Gastrocnemius medialis (tissue), 4 donors: Measurements from ENCODE around the gene TMEM150C. TPM values are rescaled to one million over a fixed set of nuclear protein-coding genes. Genes with fewer than 3 reads are reported as not detected.

Experiments
- ATAC-seq, 2 donors: fragments of 150-250 bp; one replicate each; pipeline ENCODE4 v1.9.1; 2016
- DNase-seq, 2 donors: peaks; one replicate each; pipeline ENCODE4 v3.0.0-alpha.2; 2019
- H3K27ac ChIP-seq, 4 donors: fragments of 200-600 bp; sonication (generic); 1 replicate in 1 of 4; 2 replicates in 3 of 4; pipeline ENCODE4 v1.5.1; 2016 to 2018; ENCODE audit warnings: mild to moderate bottlenecking in 2 of 4, moderate library complexity in 1 of 4
- H3K27me3 ChIP-seq, 3 donors: fragments of 200-600 bp; sonication (generic) in 2 of 3; 1 replicate in 1 of 3; 2 replicates in 2 of 3; pipeline versions ENCODE4 v1.5.1 to v1.6.0; 2016 to 2019; ENCODE audit warnings: mild to moderate bottlenecking in 1 of 3, moderate library complexity in 1 of 3
- H3K36me3 ChIP-seq, 2 donors: fragments of 200-600 bp; sonication (generic) in 1 of 2; one replicate each; pipeline ENCODE4 v1.5.1; 2017 to 2018
- H3K4me1 ChIP-seq, 2 donors: fragments of 200-600 bp; sonication (generic) in 1 of 2; one replicate each; pipeline ENCODE4 v1.5.1; 2016 to 2017; ENCODE audit warnings: mild to moderate bottlenecking in 2 of 2
- H3K4me3 ChIP-seq, 4 donors: fragments of 200-600 bp; sonication (generic) in 3 of 4; 1 replicate in 1 of 4; 2 replicates in 3 of 4; pipeline ENCODE4 v1.5.1; 2016 to 2019; ENCODE audit warnings: mild to moderate bottlenecking in 2 of 4
- H3K9me3 ChIP-seq, 3 donors: fragments of 200-600 bp; sonication (generic) in 2 of 3; 1 replicate in 1 of 3; 2 replicates in 2 of 3; pipeline ENCODE4 v1.5.1; 2016 to 2019
- POLR2A ChIP-seq, 2 donors: fragments of 450-650 bp; IDR thresholded peaks; one replicate each; pipeline ENCODE4 v1.6.1; 2017; ENCODE audit warnings: antibody characterized with exemption in 2 of 2, mild to moderate bottlenecking in 2 of 2, moderate library complexity in 2 of 2
- in situ Hi-C, 4 donors: fragments of 200-750 bp; cut with MboI; loops; one replicate each; pipeline versions ENCODE4 v1.15.0 to v1.8.0; 2017; ENCODE audit warnings: low sequenced_read_pairs in 4 of 4
- intact Hi-C: fragments of 100-400 bp; cut with DNase I; formaldehyde crosslinking; loops from one replicate; pipeline ENCODE4 v1.15.1; 2023; ENCODE audit warnings: low total_unique reads
- total RNA-seq, 4 donors: library from RNA; depleted of rRNA; stranded (reverse); fragments of >200 nt; gene quantifications; one replicate each; pipeline versions ENCODE4 v1.1.0 to v1.2.3, GENCODE V29; 2016
- TF ChIP-seq, protein P1 (sequence below), 5 experiments: fragments of 450-650 bp in 3 of 5; fragments of 200-600 bp in 2 of 5; sonication (generic) in 2 of 5; IDR thresholded peaks in 4 of 5; conservative IDR thresholded peaks in 1 of 5; 1 replicate in 4 of 5; 2 replicates in 1 of 5; pipeline ENCODE4 v1.5.1; 2016 to 2019; ENCODE audit warnings: antibody characterized with exemption in 5 of 5, mild to moderate bottlenecking in 3 of 5, moderate library complexity in 3 of 5

The TMEM150C gene
- total RNA-seq, 4 donors from 2014 or later, result 5.5 to 13.5 (median 7.8) TPM

DNA sequence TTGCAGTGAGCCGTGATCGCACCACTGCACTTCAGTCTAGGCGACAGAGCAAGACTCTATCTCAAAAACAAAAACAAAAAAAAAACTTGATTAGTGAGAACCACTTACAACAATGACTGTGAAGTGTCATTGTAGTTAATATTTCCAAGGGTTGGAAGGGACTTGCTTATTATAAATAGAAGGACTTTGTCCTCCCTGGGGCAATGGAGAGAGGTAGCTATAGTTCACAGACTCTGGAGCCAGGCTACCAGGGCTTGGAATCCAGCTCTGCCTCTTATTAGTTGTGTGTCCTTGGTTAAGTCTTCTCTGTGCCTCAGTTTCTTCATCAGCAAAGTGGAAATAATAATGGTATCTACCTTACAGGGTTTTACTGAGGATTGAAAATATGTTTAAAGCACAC lies 51.6 kb downstream of the TMEM150C start:
- in situ Hi-C loops (no loop called here), intact Hi-C loops (no loop called here)
- TF ChIP-seq, protein P1, sequence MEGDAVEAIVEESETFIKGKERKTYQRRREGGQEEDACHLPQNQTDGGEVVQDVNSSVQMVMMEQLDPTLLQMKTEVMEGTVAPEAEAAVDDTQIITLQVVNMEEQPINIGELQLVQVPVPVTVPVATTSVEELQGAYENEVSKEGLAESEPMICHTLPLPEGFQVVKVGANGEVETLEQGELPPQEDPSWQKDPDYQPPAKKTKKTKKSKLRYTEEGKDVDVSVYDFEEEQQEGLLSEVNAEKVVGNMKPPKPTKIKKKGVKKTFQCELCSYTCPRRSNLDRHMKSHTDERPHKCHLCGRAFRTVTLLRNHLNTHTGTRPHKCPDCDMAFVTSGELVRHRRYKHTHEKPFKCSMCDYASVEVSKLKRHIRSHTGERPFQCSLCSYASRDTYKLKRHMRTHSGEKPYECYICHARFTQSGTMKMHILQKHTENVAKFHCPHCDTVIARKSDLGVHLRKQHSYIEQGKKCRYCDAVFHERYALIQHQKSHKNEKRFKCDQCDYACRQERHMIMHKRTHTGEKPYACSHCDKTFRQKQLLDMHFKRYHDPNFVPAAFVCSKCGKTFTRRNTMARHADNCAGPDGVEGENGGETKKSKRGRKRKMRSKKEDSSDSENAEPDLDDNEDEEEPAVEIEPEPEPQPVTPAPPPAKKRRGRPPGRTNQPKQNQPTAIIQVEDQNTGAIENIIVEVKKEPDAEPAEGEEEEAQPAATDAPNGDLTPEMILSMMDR (IDR thresholded peaks at IDR 0.05 in 4 of 5, conservative IDR thresholded peaks at IDR 0.05 in 1 of 5), result no peak
- no peak for TF ChIP-seq POLR2A (IDR thresholded peaks at IDR 0.05)
- peaks cover 0 to 3% of the 10 kb centered on the region in 2 donors for H3K4me1 ChIP-seq
- no peak overlapping the region for H3K27ac ChIP-seq
- ATAC-seq, result no peak
- H3K4me3 ChIP-seq, result no peak overlapping the region
- H3K9me3 ChIP-seq, result no peaks in the 10 kb centered on the region
- no peaks in the 10 kb centered on the region for H3K27me3 ChIP-seq
- no peak for DNase-seq
- H3K36me3 ChIP-seq, result no peaks in the 10 kb centered on the region

DNA sequence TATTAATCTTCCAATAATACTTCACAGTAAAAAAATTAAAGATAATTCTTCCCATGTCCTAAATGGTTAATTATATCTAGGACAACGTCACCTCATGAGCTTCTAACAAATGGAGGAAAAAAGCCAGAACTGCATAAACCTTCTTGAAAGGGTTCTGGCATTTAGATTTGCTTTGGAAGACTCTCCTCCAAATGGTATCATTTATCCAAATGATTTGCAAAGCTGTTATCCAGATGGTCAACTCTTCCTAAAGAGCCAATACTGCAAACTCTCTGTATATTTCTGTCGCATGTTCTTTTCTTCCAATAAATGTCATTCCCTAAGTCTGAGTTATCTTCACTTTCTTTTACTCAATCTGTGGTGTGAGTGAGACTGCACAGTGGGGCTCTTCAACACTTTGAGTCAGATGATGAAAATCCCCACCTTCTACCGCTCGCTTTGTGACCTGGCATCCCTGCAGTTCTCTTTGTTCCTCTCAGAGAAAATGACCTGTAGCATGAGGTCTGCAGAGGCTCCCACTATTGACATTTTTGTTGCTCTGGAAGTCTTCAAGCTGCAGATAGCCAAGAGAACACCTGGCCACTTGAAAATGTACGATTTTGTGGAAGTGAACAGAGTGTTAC lies 52.9 kb downstream of the TMEM150C start:
- H3K36me3 ChIP-seq, result no peaks in the 10 kb centered on the region
- H3K27ac ChIP-seq, result no peak overlapping the region
- no peak for TF ChIP-seq POLR2A (IDR thresholded peaks at IDR 0.05)
- TF ChIP-seq, protein P1 (IDR thresholded peaks at IDR 0.05 in 4 of 5, conservative IDR thresholded peaks at IDR 0.05 in 1 of 5), result no peak
- no peak for ATAC-seq
- in situ Hi-C loops, result no loop called here
- H3K4me1 ChIP-seq, result no peaks in the 10 kb centered on the region
- H3K27me3 ChIP-seq, result no peaks in the 10 kb centered on the region
- DNase-seq, result no peak
- H3K9me3 ChIP-seq, result no peaks in the 10 kb centered on the region
- H3K4me3 ChIP-seq, result no peak overlapping the region
- intact Hi-C loops, result no loop called here

DNA sequence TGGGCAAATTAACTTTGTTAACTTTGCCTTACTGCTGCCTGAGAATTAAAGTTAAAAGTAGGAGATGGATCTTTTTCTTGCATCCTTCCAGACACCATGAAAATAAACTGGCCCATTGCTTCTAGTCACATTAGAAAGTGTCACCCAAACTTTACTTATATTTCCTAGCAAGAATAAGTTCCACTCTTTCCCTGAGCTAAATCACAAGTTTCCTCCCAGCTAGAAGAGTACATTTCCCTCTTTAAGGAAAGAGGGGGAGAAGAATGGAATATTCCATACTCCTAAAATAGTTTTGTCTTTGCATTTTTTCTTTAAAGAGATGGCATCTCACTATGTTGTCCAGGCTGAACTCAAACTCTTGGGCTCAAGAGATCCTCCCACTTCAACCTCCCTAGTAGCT lies 53.8 kb downstream of the TMEM150C start:
- H3K27ac ChIP-seq, result no peak overlapping the region
- H3K9me3 ChIP-seq, result no peaks in the 10 kb centered on the region
- DNase-seq (no peak), ATAC-seq (no peak)
- in situ Hi-C loops, result no loop called here
- no peaks in the 10 kb centered on the region for H3K36me3 ChIP-seq
- no peaks in the 10 kb centered on the region for H3K27me3 ChIP-seq
- no peaks in the 10 kb centered on the region for H3K4me1 ChIP-seq
- no peak overlapping the region for H3K4me3 ChIP-seq
- TF ChIP-seq, protein P1 (IDR thresholded peaks at IDR 0.05 in 4 of 5, conservative IDR thresholded peaks at IDR 0.05 in 1 of 5), result no peak
- TF ChIP-seq POLR2A (IDR thresholded peaks at IDR 0.05), result no peak
- intact Hi-C loops, result no loop called here

DNA sequence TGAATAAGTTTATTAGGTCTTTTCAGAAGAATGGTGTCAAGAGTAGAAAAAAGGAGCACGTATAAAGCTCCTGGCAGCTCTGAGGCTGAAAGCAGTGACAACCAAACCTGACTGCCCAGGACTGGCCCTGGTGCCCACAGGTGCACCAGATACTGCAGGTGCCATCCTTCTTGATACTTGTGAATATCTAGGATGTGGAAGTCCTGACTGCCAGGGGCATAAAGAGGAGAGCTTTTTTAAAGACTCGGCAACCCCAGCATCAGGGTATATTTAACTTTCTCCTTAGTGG lies 60.7 kb downstream of the TMEM150C start:
- DNase-seq (no peak), ATAC-seq (no peak)
- no peak overlapping the region for H3K4me3 ChIP-seq
- H3K4me1 ChIP-seq, result no peaks in the 10 kb centered on the region
- intact Hi-C loops, result no loop called here
- H3K27me3 ChIP-seq, result no peaks in the 10 kb centered on the region
- no peak for TF ChIP-seq POLR2A (IDR thresholded peaks at IDR 0.05)
- TF ChIP-seq, protein P1 (IDR thresholded peaks at IDR 0.05 in 4 of 5, conservative IDR thresholded peaks at IDR 0.05 in 1 of 5), result no peak
- H3K27ac ChIP-seq, result no peak overlapping the region
- H3K9me3 ChIP-seq, result no peaks in the 10 kb centered on the region
- H3K36me3 ChIP-seq, result peaks cover 0 to 10% of the 10 kb centered on the region in 2 donors
- in situ Hi-C loops, result no loop called here
